HepG2 (cell line): ENCODE measurements around the gene NAPB. TPM values are rescaled to one million over a fixed set of nuclear protein-coding genes. Genes with fewer than 3 reads are reported as not detected.
A peak's percentile ranks its signal among the peaks of the same experiment; 100 is the strongest.

Experiments used
- AHR ChIP-seq: IDR thresholded peaks from 2 replicates; pipeline ENCODE4 v1.6.1; 2018; ENCODE audit warnings: missing genetic modification reagents, missing compliant biosample characterization
- ARNTL ChIP-seq: sonication (generic); formaldehyde crosslinking; IDR thresholded peaks from 2 replicates; pipeline ENCODE4 v1.4.0; 2020; ENCODE audit warnings: mild to moderate bottlenecking, missing genetic modification reagents
- ATAD3A ChIP-seq: sonication (generic); formaldehyde crosslinking; IDR thresholded peaks from 2 replicates; pipeline ENCODE4 v1.4.0; 2020; ENCODE audit warnings: missing genetic modification reagents
- MIER2 ChIP-seq: IDR thresholded peaks from 2 replicates; pipeline ENCODE4 v1.6.1; 2016; ENCODE audit warnings: missing biosample characterization, missing genetic modification reagents
- NFIB ChIP-seq: sonication (generic); formaldehyde crosslinking; IDR thresholded peaks from 2 replicates; pipeline ENCODE4 v1.9.0; 2021; ENCODE audit warnings: missing genetic modification reagents, mild to moderate bottlenecking, borderline replicate concordance
- NPAS2 ChIP-seq: sonication (generic); formaldehyde crosslinking; IDR thresholded peaks from 2 replicates; pipeline ENCODE4 v1.8.0; 2022; ENCODE audit warnings: mild to moderate bottlenecking, missing genetic modification reagents, borderline replicate concordance
- REXO4 ChIP-seq: sonication (generic); formaldehyde crosslinking; IDR thresholded peaks from 2 replicates; pipeline ENCODE4 v1.8.0; 2022; ENCODE audit warnings: missing genetic modification reagents, mild to moderate bottlenecking, borderline replicate concordance
- SMAD3 ChIP-seq: sonication (generic); formaldehyde crosslinking; IDR thresholded peaks from 2 replicates; pipeline ENCODE4 v1.4.0; 2020; ENCODE audit warnings: missing genetic modification reagents
- SMC3 ChIP-seq: IDR thresholded peaks from 2 replicates; pipeline ENCODE4 v1.6.1; 2011; ENCODE audit warnings: low read length, improper control_type of control experiment
- WIZ ChIP-seq: sonication (generic); formaldehyde crosslinking; IDR thresholded peaks from 2 replicates; pipeline ENCODE4 v1.5.1; 2020; ENCODE audit warnings: mild to moderate bottlenecking, missing genetic modification reagents
- ZNF564 ChIP-seq: sonication (generic); formaldehyde crosslinking; IDR thresholded peaks from 2 replicates; pipeline ENCODE4 v1.8.1; 2023; ENCODE audit warnings: mild to moderate bottlenecking, missing genetic modification reagents
- ZNF839 ChIP-seq: sonication (generic); formaldehyde crosslinking; IDR thresholded peaks from 2 replicates; pipeline ENCODE4 v1.4.0; 2020; ENCODE audit warnings: missing genetic modification reagents, mild to moderate bottlenecking, borderline replicate concordance
- ZSCAN25 ChIP-seq: sonication (generic); formaldehyde crosslinking; IDR thresholded peaks from 2 replicates; pipeline ENCODE4 v1.8.0; 2022; ENCODE audit warnings: mild to moderate bottlenecking, missing genetic modification reagents
- polyA plus RNA-seq, 8 experiments: library from polyadenylated mRNA; depleted of rRNA in 3 of 8; stranded (reverse) in 7 of 8; unstranded in 1 of 8; fragments of >200 nt; fragmentation: Illumina TruSeq in 4 of 8; extraction: Trizol in 4 of 8; gene quantifications; 2 replicates each; pipeline versions ENCODE4 v1.2.1 to v1.2.3, GENCODE V29; 2011 to 2016; ENCODE audit warnings: low read depth in 4 of 8, missing spikeins in 1 of 8, mixed read lengths in 1 of 8; ENCODE audit not compliant: insufficient read depth in 1 of 8
- total RNA-seq, 5 experiments: library from RNA; depleted of rRNA; stranded (reverse); fragments of >200 nt; fragmentation: Illumina TruSeq; extraction: Trizol; gene quantifications; 2 replicates each; pipeline ENCODE4 v1.2.3, GENCODE V29; 2016; ENCODE audit warnings: low read depth in 1 of 5
- TF ChIP-seq, protein P1 (sequence below): sonication (generic); formaldehyde crosslinking; IDR thresholded peaks from one replicate; pipeline ENCODE4 v1.5.1; 2020; ENCODE audit warnings: mild to moderate bottlenecking, missing genetic modification reagents; ENCODE audit errors: not compliant biosample characterization
- TF ChIP-seq, protein P2 (sequence below): sonication (generic); formaldehyde crosslinking; IDR thresholded peaks from 2 replicates; pipeline ENCODE4 v1.4.0; 2020; ENCODE audit warnings: missing genetic modification reagents
- TF ChIP-seq, protein P3 (sequence below): sonication (generic); formaldehyde crosslinking; IDR thresholded peaks from 2 replicates; pipeline ENCODE4 v1.4.0; 2020; ENCODE audit warnings: mild to moderate bottlenecking, missing genetic modification reagents

The NAPB gene
- total and polyA plus RNA-seq, 2 of the 13 experiments (the other 11 are each of a cell fraction or from before 2014, with no cell fraction given) = 15.2 to 16.1 TPM

DNA sequence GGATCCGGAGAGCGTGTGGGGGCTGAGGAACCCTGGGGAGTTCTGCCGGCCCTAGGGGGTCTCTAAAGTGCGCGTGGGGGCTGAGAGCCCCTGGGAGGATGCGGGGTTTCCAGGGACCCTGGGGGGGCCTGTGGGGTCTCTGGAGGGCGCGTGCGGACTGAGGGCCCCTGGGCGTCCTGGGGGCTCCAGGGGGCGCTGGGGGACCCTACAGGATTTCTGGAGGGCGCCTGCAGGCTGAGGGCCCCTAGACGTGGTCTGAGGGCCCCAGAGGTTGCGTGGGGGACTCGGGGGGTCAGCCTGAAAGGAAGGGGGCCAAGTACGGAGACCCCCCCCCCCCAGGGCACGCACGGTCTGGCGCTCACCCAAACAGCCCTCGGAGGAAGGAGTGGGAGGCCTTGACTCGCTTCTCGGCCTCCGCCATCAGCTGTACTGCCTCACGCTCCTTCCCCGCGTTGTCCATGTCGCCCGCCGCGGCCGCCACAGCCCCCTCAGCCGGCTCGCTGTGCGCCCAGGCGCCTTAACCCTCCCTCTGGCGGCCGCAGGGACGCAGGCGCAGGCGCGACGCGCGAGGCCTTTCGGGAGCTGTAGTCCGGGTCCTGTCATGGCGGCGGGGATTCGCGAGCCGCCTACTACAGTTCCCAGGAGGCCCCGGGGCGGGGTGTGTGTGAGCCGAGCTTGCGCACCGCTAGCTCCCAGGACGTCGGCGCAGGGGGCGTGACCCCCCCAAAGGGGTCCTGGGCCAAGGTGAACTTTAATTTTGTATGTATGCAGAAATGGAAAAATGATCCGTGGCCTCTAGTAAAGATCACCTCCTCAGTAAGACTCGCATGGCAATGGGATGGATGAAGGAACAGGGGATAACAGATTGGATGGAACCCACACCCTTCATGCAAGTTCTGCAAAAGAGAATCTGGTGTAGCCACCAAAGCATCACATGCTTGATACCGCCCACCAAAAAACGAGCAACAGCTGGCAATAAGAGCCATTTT lies at the start of gene NAPB (continued):
- TF ChIP-seq, protein P1, sequence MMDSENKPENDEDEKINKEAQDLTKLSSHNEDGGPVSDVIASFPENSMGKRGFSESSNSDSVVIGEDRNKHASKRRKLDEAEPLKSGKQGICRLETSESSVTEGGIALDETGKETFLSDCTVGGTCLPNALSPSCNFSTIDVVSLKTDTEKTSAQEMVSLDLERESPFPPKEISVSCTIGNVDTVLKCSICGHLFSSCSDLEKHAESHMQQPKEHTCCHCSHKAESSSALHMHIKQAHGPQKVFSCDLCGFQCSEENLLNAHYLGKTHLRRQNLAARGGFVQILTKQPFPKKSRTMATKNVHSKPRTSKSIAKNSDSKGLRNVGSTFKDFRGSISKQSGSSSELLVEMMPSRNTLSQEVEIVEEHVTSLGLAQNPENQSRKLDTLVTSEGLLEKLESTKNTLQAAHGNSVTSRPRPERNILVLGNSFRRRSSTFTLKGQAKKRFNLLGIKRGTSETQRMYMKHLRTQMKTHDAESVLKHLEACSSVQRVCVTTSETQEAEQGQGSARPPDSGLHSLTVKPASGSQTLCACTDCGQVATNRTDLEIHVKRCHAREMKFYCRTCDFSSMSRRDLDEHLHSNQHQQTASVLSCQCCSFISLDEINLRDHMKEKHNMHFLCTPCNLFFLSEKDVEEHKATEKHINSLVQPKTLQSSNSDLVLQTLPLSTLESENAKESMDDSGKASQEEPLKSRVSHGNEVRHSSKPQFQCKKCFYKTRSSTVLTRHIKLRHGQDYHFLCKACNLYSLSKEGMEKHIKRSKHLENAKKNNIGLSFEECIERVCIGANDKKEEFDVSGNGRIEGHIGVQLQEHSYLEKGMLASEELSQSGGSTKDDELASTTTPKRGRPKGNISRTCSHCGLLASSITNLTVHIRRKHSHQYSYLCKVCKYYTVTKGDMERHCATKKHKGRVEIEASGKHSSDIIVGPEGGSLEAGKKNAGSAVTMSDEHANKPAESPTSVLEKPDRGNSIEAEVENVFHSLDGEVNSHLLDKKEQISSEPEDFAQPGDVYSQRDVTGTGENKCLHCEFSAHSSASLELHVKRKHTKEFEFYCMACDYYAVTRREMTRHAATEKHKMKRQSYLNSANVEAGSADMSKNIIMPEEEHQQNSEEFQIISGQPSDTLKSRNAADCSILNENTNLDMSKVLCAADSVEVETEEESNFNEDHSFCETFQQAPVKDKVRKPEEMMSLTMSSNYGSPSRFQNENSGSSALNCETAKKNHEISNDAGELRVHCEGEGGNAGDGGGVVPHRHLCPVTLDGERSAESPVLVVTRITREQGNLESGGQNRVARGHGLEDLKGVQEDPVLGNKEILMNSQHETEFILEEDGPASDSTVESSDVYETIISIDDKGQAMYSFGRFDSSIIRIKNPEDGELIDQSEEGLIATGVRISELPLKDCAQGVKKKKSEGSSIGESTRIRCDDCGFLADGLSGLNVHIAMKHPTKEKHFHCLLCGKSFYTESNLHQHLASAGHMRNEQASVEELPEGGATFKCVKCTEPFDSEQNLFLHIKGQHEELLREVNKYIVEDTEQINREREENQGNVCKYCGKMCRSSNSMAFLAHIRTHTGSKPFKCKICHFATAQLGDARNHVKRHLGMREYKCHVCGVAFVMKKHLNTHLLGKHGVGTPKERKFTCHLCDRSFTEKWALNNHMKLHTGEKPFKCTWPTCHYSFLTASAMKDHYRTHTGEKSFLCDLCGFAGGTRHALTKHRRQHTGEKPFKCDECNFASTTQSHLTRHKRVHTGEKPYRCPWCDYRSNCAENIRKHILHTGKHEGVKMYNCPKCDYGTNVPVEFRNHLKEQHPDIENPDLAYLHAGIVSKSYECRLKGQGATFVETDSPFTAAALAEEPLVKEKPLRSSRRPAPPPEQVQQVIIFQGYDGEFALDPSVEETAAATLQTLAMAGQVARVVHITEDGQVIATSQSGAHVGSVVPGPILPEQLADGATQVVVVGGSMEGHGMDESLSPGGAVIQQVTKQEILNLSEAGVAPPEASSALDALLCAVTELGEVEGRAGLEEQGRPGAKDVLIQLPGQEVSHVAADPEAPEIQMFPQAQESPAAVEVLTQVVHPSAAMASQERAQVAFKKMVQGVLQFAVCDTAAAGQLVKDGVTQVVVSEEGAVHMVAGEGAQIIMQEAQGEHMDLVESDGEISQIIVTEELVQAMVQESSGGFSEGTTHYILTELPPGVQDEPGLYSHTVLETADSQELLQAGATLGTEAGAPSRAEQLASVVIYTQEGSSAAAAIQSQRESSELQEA (CRISPR knock-in tag) = peak; percentile 93
- no peak for TF ChIP-seq NPAS2 (CRISPR knock-in tag)
- no peak for TF ChIP-seq NFIB (CRISPR knock-in tag)
- peak; percentile 93; the same call in 1 of the 2 replicates for TF ChIP-seq WIZ (CRISPR knock-in tag)
- TF ChIP-seq ARNTL = no peak; the same call in 1 of the 2 replicates
- TF ChIP-seq, protein P2, sequence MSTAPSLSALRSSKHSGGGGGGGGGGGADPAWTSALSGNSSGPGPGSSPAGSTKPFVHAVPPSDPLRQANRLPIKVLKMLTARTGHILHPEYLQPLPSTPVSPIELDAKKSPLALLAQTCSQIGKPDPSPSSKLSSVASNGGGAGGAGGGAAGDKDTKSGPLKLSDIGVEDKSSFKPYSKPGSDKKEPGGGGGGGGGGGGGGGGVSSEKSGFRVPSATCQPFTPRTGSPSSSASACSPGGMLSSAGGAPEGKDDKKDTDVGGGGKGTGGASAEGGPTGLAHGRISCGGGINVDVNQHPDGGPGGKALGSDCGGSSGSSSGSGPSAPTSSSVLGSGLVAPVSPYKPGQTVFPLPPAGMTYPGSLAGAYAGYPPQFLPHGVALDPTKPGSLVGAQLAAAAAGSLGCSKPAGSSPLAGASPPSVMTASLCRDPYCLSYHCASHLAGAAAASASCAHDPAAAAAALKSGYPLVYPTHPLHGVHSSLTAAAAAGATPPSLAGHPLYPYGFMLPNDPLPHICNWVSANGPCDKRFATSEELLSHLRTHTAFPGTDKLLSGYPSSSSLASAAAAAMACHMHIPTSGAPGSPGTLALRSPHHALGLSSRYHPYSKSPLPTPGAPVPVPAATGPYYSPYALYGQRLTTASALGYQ = peak; percentile 54
- TF ChIP-seq ZSCAN25 (CRISPR knock-in tag) = 0 out of 2 replicates have a peak, but pooled peaks have one; percentile 29
- TF ChIP-seq SMAD3 (CRISPR knock-in tag) = peak; percentile 61
- no peak for TF ChIP-seq ATAD3A (CRISPR knock-in tag)
- no peak for TF ChIP-seq SMC3
- peak; percentile 79; the same call in 1 of the 2 replicates for TF ChIP-seq ZNF564 (CRISPR knock-in tag)
- TF ChIP-seq ZNF839 (CRISPR knock-in tag) = peak; percentile 83; the same call in 1 of the 2 replicates
- no peak for TF ChIP-seq REXO4 (CRISPR knock-in tag)
- peak; percentile 80; the same call in 1 of the 2 replicates for TF ChIP-seq AHR
- TF ChIP-seq, protein P3, sequence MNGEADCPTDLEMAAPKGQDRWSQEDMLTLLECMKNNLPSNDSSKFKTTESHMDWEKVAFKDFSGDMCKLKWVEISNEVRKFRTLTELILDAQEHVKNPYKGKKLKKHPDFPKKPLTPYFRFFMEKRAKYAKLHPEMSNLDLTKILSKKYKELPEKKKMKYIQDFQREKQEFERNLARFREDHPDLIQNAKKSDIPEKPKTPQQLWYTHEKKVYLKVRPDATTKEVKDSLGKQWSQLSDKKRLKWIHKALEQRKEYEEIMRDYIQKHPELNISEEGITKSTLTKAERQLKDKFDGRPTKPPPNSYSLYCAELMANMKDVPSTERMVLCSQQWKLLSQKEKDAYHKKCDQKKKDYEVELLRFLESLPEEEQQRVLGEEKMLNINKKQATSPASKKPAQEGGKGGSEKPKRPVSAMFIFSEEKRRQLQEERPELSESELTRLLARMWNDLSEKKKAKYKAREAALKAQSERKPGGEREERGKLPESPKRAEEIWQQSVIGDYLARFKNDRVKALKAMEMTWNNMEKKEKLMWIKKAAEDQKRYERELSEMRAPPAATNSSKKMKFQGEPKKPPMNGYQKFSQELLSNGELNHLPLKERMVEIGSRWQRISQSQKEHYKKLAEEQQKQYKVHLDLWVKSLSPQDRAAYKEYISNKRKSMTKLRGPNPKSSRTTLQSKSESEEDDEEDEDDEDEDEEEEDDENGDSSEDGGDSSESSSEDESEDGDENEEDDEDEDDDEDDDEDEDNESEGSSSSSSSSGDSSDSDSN (CRISPR knock-in tag) = peak; percentile 74; the same call in 1 of the 2 replicates
- TF ChIP-seq MIER2 (CRISPR knock-in tag) = no peak
